ENCODE data around the gene COX6B2. TPM values are rescaled to one million over a fixed set of nuclear protein-coding genes. Genes with fewer than 3 reads are reported as not detected.

COX6B2 gene
- total RNA-seq, 1 experiment from 2014 or later = 0.80 TPM

DNA sequence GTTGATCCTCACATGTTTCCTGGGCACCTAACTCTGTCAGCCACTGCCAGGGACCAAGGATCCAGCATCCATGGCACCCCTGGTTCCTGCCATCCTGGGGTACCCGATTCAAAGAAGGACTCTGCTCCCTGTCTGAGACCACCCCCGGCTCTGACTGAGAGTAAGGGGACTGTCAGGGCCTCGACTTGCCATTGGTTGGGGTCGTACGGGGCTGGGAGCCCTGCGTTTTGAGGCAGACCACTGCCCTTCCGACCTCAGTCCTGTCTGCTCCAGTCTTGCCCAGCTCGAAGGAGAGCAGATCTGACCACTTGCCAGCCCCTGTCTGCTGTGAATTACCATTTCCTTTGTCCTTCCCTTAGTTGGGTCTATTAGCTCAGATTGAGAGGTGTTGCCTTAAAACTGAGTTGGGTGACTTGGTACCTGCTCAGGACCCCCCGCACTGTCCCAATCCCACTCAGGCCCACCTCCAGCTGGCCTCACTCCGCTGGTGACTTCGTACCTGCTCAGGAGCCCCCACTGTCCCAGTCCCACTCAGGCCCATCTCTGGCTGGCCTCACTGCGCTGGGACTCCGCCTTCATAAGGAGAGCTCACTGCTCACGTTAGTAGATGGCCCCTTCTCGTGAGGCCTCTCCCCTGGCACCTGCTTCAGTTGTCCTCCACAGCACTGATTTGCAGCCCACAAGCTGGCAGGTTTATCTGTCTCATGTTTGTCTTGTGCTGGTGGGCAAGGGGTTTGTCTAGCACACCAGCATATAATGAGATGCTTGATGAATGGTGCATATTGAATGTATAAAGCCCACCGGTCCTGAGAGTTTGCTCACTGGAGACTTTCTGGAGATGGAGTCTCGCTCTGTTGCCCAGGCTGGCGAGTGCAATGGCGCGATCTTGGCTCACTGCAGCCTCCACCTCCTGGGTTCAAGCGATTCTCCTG, 35.1 kb upstream of the COX6B2 start:
- H3K9ac ChIP-seq (ENCODE audit: low read length) = no peak overlapping the region
- peaks cover 23% of the 10 kb centered on the region for H3K4me1 ChIP-seq (ENCODE audit: insufficient read depth, low read length)
- TF ChIP-seq, protein P1, sequence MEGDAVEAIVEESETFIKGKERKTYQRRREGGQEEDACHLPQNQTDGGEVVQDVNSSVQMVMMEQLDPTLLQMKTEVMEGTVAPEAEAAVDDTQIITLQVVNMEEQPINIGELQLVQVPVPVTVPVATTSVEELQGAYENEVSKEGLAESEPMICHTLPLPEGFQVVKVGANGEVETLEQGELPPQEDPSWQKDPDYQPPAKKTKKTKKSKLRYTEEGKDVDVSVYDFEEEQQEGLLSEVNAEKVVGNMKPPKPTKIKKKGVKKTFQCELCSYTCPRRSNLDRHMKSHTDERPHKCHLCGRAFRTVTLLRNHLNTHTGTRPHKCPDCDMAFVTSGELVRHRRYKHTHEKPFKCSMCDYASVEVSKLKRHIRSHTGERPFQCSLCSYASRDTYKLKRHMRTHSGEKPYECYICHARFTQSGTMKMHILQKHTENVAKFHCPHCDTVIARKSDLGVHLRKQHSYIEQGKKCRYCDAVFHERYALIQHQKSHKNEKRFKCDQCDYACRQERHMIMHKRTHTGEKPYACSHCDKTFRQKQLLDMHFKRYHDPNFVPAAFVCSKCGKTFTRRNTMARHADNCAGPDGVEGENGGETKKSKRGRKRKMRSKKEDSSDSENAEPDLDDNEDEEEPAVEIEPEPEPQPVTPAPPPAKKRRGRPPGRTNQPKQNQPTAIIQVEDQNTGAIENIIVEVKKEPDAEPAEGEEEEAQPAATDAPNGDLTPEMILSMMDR (conservative IDR thresholded peaks at IDR 0.05; ENCODE audit: low read depth, low read length) = no peak
- TF ChIP-seq EZH2 (IDR thresholded peaks at IDR 0.05; ENCODE audit: low read length, unreplicated experiment) = no peak
- no peak for TF ChIP-seq EZH2phosphoT487 (IDR thresholded peaks at IDR 0.05; ENCODE audit: borderline replicate concordance, low read length)
- intact Hi-C loops (cut with micrococcal nuclease) = loop anchor here (5.0 to 10.0 kb wide), 2 partner anchors 97 to 175 kb away; no protein-coding TSS in a partner anchor
- H3K27me3 ChIP-seq (ENCODE audit: low read length) = no peaks in the 10 kb centered on the region
- H3K4me3 ChIP-seq (ENCODE audit: low read length) = no peak overlapping the region
- BruUV-seq (replicated peaks) = no TSS peak
- H3K36me3 ChIP-seq (ENCODE audit: low read depth, low read length) = peaks cover 36% of the 10 kb centered on the region
- peaks cover 7% of the 10 kb centered on the region for H3F3A ChIP-seq (ENCODE audit: low read length, unreplicated experiment)
- no peak overlapping the region for H3K27ac ChIP-seq (ENCODE audit: low read length)
- H3K79me2 ChIP-seq (ENCODE audit: low read length) = peaks cover 45% of the 10 kb centered on the region
- H3K4me2 ChIP-seq (ENCODE audit: low read length) = no peak overlapping the region
- no peak for ATAC-seq
- POLR2A ChIA-PET (ENCODE audit: unreplicated experiment) = no interaction called here
- DNase-seq = no peak
- no peaks in the 10 kb centered on the region for H3K9me3 ChIP-seq (ENCODE audit: low read length)
- CTCF ChIA-PET = no interaction called here
- H3K9me2 ChIP-seq (replicated peaks; ENCODE audit: low read length) = no peaks in the 10 kb centered on the region
- peaks cover 54% of the 10 kb centered on the region for H4K20me1 ChIP-seq (ENCODE audit: low read length)
- no peak overlapping the region for H2AFZ ChIP-seq (ENCODE audit: low read length)

DNA sequence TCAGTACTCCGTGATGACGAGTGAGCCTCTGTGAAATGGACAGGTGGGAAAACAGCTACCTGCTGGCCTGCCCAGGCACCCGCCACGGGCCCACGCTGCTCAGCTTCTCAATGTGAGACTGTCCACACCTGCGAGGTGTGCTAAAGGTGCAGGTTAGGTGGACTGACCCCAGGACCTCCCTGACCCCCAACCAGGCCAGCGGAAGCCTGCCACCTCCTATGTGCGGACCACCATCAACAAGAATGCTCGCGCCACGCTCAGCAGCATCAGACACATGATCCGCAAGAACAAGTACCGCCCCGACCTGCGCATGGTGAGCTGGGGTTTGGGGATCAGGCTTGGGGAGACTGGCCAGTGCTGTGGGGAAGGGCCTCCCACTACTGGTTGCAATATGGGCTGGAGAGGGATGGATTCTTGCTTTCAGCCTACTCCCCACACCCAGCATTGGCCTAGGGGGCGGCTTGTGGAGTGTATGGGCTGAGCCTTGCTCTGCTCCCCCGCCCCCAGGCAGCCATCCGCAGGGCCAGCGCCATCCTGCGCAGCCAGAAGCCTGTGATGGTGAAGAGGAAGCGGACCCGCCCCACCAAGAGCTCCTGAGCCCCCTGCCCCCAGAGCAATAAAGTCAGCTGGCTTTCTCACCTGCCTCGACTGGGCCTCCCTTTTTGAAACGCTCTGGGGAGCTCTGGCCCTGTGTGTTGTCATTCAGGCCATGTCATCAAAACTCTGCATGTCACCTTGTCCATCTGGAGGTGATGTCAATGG, 33.4 kb upstream of the COX6B2 start:
- no peak overlapping the region for H3K27ac ChIP-seq (ENCODE audit: low read length)
- H3K9me3 ChIP-seq (ENCODE audit: low read length) = no peaks in the 10 kb centered on the region
- H3K9me2 ChIP-seq (replicated peaks; ENCODE audit: low read length) = no peaks in the 10 kb centered on the region
- no peaks in the 10 kb centered on the region for H3K27me3 ChIP-seq (ENCODE audit: low read length)
- H3K4me1 ChIP-seq (ENCODE audit: insufficient read depth, low read length) = peaks cover 32% of the 10 kb centered on the region
- peaks cover 36% of the 10 kb centered on the region for H3K36me3 ChIP-seq (ENCODE audit: low read depth, low read length)
- peaks cover 56% of the 10 kb centered on the region for H3K79me2 ChIP-seq (ENCODE audit: low read length)
- peaks cover 54% of the 10 kb centered on the region for H4K20me1 ChIP-seq (ENCODE audit: low read length)
- peaks cover 7% of the 10 kb centered on the region for H3F3A ChIP-seq (ENCODE audit: low read length, unreplicated experiment)
- peak overlapping the region; percentile 95 for H3K9ac ChIP-seq (ENCODE audit: low read length)
- ATAC-seq (no peak), DNase-seq (no peak)
- intact Hi-C loops (cut with micrococcal nuclease) = loop anchor here (5.0 to 10.0 kb wide), 2 partner anchors 96 to 173 kb away; no protein-coding TSS in a partner anchor
- H2AFZ ChIP-seq (ENCODE audit: low read length) = no peak overlapping the region
- TF ChIP-seq, protein P1 (conservative IDR thresholded peaks at IDR 0.05; ENCODE audit: low read depth, low read length) = no peak
- TF ChIP-seq EZH2 (IDR thresholded peaks at IDR 0.05; ENCODE audit: low read length, unreplicated experiment) (no peak), EZH2phosphoT487 (IDR thresholded peaks at IDR 0.05; ENCODE audit: borderline replicate concordance, low read length) (no peak)
- peak overlapping the region; percentile 98 for H3K4me3 ChIP-seq (ENCODE audit: low read length)
- no TSS peak for BruUV-seq (replicated peaks)
- peak overlapping the region; percentile 90 for H3K4me2 ChIP-seq (ENCODE audit: low read length)
- ChIA-PET CTCF (no interaction called here), POLR2A (ENCODE audit: unreplicated experiment) (no interaction called here)

Measured in PC-3 (cell line).